ENCODE results near the gene CSRNP2.
"Not testable (repeated sequence)": the region's sequence is repeated elsewhere in the genome, so short reads cannot be mapped to it uniquely, and the experiment has no call there.

Gene CSRNP2

GRCh38 chr12:51025836-51026638 lies 57.4 kb downstream of the CSRNP2 start, which contains the start of gene SLC11A2:
SLC11A2 (minus strand) TSS chr12:51026384; CDS start chr12:51010728, 15,656 bp downstream.
- peak; percentile 93 to 97 for DNase-seq

GRCh38 chr12:51025338-51025835 lies 58.0 kb downstream of the CSRNP2 start:
- no peak for DNase-seq

GRCh38 chr12:51023625-51024382 lies 59.6 kb downstream of the CSRNP2 start:
- DNase-seq: no peak

GRCh38 chr12:51021694-51022093 lies 61.7 kb downstream of the CSRNP2 start:
- no peak for DNase-seq

DNA sequence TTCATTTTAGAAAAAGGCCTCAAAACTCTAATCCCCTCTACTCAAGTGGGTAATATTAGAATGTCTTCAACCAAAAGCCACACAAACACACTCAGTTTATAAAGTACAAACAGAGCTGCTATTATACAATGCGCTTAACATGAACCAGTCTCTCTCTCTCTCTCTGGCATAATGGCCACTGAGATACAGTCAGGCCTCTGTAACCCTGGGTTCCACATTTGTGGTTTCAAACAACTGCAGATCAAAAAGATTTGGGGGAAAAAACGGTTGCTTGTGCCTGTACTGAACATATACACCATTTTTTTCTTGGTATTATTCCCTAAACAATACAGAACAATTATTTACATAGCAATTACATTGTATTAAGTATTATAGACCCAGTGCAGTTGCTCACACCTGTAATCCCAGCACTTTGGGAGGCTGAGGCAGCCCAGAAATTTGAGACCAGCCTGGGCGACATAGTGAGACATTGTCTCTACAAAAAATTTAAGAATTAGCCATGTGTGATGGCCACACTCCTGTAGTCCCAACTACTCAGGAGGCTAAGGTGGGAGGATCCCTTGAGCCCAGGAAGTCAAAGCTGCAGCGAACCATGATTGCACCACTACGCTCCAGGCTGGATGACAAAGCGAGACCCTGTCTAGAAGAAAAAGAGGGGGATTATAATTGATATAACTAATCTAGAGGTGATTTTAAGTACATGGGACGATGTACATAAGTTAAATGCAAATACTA lies 62.8 kb downstream of the CSRNP2 start:
- DNase-seq: no peak

GRCh38 chr12:51019927-51020326 lies 63.5 kb downstream of the CSRNP2 start:
- no peak for DNase-seq

DNA sequence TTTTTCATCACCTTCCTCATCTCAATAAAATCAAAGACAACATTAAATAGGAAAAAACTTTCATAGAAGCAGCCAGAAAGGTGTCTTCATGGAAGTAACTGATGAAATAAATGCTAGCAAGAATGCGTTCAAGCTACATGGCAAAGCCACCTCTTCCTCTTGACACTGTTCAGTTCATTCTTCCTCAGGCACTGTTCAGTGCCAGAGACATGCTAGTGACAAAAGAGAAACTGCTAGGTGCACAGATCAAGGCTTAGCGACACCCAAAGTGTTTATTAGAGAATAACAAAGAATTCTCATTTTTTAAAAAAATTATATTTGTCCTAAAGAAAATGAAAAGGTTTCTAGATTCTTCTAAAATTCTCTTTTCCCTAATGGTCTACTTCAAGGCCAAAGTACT lies 64.4 kb downstream of the CSRNP2 start:
- DNase-seq: no peak

DNA sequence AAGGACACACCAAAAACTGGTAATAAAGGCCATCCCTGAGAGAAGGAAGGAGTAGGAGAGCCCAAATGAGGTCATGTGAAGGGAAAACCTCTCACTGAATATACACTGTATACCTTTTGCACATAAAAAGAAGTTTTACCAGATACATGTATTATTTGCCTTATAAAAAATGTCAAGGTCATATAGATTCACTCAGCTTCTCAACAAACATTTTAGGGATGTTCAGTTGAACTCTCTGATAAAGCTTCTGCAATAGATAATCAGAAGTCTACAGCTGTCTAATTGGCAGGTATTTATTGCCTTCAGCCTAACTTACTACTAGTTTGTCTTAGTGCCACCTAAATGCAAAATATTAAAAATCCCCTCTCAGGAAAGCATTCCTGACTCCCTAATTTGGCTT lies 65.9 kb downstream of the CSRNP2 start:
- DNase-seq: no peak

DNA sequence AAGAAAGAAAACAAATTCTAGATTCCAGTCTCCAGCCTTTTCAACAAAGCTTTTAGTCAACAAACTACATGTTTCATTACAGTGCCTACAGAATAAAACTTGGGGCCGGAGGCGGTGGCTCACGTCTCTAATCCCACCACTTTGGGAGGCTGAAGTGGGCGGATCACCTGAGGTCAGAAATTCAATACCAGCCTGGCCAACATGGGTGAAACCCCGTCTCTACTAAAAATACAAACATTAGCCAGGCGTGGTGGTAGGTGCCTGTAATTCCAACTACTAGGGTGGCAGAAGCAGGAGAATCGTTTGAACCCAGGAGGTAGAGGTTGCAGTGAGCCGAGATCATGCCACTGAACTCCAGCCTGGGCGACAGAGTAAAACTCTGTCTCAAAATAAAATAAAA lies 68.9 kb downstream of the CSRNP2 start:
- not testable (repeated sequence) for DNase-seq

GRCh38 chr12:51013441-51013840 lies 70.0 kb downstream of the CSRNP2 start:
- no peak for DNase-seq

GRCh38 chr12:51012570-51013236 lies 70.7 kb downstream of the CSRNP2 start:
- DNase-seq: no peak

DNA sequence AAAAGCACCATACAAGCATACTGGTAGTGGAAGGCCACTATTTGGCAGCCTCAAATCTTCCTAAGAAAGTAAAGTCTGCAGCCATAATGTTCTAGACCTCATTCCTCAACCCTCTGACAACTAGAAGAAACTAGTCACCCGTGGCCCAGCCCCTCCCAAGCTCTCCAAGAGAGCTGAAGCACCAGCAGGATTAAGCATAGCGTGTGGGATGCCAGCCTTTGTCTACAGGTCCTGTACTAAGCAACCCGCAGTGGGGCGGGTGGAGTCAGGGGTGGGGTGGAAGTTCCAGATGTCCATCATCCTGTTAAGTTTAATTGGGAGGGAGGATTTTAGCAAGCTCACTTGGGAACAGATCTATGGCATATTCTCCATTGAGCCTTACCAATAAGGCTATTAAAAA lies 71.4 kb downstream of the CSRNP2 start:
- DNase-seq: no peak

Data from SHP77 (cell line).